Lower lobe of right lung (tissue), 2 donors: Measurements from ENCODE around the gene MYO5B. TPM values are rescaled to one million over a fixed set of nuclear protein-coding genes. Genes with fewer than 3 reads are reported as not detected.

Experiments
- ATAC-seq, 2 donors: fragments of 200-7000 bp; cut with Tn5 transposase; one replicate each; pipeline ENCODE4 v1.9.1; 2020 to 2022; ENCODE audit warnings: mild to moderate bottlenecking in 2 of 2, moderate library complexity in 2 of 2
- DNase-seq: peaks from one replicate; pipeline ENCODE4 v3.0.0-alpha.2; 2020
- H3K27ac ChIP-seq: fragments of 200-600 bp; one replicate; pipeline ENCODE4 v1.8.0; 2022
- H3K27me3 ChIP-seq: fragments of 200-600 bp; one replicate; pipeline ENCODE4 v1.8.0; 2022; ENCODE audit warnings: low read depth
- H3K36me3 ChIP-seq: fragments of 200-600 bp; one replicate; pipeline ENCODE4 v1.8.0; 2022; ENCODE audit warnings: mild to moderate bottlenecking
- H3K4me1 ChIP-seq: fragments of 200-600 bp; one replicate; pipeline ENCODE4 v1.8.0; 2022
- H3K4me3 ChIP-seq: fragments of 200-600 bp; one replicate; pipeline ENCODE4 v1.8.0; 2022; ENCODE audit warnings: mild to moderate bottlenecking
- H3K9me3 ChIP-seq: fragments of 200-600 bp; one replicate; pipeline ENCODE4 v1.8.0; 2022
- intact Hi-C: fragments of 100-400 bp; cut with DNase I; formaldehyde crosslinking; loops from one replicate; pipeline ENCODE4 v1.11.0; 2022
- total RNA-seq: library from RNA; stranded (reverse); fragmentation: NEBNext Ultra II Directional; extraction: Animal tissue kit (Norgen Biotek cat#: 25700); gene quantifications from one replicate; pipeline ENCODE4 v1.2.1, GENCODE V29; 2021
- TF ChIP-seq, protein P1 (sequence below): fragments of 200-600 bp; IDR thresholded peaks from one replicate; pipeline ENCODE4 v1.8.0; 2022; ENCODE audit warnings: antibody characterized with exemption, mild to moderate bottlenecking
- donor health status: DM: no; HTN: yes; CAD: no; lungs with severe emphysema.

MYO5B gene
- total RNA-seq, 1 donor from 2014 or later, result 23.3 TPM

DNA sequence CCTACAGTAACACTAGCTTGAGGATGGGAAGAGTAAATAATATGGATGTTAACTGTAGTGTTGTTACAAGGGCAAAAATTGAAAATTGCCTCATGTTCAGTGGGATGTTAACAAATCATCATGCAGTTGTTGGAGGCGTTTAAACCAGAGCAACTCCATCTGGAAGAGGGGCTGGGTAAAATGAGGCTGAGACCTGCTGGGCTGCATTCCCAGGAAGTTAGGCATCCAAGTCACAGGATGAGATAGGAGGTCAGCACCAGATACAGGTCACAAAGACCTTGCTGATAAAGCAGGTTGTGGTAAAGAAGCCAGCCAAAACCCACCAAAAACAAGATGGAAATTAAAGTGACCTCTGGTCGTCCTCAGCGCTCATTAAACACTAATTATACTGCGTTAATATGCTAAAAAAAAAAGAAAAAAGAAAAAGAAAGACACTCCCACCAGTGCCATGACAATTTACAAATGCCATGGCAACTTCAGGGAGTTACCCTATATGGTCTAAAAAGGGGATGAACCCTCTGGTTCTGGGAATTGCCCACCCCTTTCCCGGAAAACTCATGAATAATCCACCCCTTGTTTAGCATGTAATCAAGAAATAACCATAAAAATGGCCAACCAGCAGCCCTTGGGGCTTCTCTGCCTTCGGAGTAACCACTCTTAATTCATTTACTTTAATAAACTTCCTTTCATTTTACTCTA is 101.4 kb downstream of the MYO5B start:
- DNase-seq (no peak), ATAC-seq (no peak)
- H3K4me1 ChIP-seq, result no peaks in the 10 kb centered on the region
- no peak overlapping the region for H3K4me3 ChIP-seq
- no peak overlapping the region for H3K27ac ChIP-seq
- intact Hi-C loops, result no loop called here
- H3K9me3 ChIP-seq, result no peaks in the 10 kb centered on the region
- no peaks in the 10 kb centered on the region for H3K27me3 ChIP-seq
- H3K36me3 ChIP-seq, result no peaks in the 10 kb centered on the region
- TF ChIP-seq, protein P1, sequence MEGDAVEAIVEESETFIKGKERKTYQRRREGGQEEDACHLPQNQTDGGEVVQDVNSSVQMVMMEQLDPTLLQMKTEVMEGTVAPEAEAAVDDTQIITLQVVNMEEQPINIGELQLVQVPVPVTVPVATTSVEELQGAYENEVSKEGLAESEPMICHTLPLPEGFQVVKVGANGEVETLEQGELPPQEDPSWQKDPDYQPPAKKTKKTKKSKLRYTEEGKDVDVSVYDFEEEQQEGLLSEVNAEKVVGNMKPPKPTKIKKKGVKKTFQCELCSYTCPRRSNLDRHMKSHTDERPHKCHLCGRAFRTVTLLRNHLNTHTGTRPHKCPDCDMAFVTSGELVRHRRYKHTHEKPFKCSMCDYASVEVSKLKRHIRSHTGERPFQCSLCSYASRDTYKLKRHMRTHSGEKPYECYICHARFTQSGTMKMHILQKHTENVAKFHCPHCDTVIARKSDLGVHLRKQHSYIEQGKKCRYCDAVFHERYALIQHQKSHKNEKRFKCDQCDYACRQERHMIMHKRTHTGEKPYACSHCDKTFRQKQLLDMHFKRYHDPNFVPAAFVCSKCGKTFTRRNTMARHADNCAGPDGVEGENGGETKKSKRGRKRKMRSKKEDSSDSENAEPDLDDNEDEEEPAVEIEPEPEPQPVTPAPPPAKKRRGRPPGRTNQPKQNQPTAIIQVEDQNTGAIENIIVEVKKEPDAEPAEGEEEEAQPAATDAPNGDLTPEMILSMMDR, result no peak

DNA sequence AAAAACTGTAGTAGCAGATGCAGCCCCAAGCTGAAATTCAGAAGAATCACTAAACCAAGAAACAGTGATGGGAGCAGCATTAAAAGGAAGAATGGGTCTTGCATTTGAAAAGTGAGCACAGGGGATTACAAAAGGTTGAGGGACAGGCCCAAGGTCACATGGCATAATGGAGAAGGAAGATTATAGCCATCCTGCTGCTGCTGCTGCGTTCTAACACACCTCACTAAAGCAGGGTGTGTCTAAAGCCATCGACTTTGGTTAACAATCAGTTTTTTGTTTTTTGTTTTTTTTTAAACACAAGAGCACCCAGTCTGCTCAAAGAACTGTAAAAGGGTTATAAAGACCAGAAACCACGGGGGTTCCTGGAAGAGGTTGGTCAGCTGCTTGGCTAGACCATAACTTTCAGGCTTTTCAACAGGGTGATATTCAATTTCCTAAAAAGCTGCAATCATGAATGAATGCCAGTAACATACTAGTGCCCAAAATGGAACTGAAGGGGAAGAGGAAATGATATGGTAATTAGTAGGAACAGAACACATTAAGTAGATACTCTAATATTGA is 102.6 kb downstream of the MYO5B start:
- intact Hi-C loops, result no loop called here
- no peak overlapping the region for H3K4me3 ChIP-seq
- ATAC-seq (no peak), DNase-seq (no peak)
- H3K27ac ChIP-seq, result no peak overlapping the region
- no peaks in the 10 kb centered on the region for H3K9me3 ChIP-seq
- no peaks in the 10 kb centered on the region for H3K36me3 ChIP-seq
- H3K4me1 ChIP-seq, result no peaks in the 10 kb centered on the region
- no peaks in the 10 kb centered on the region for H3K27me3 ChIP-seq
- TF ChIP-seq, protein P1, result no peak

DNA sequence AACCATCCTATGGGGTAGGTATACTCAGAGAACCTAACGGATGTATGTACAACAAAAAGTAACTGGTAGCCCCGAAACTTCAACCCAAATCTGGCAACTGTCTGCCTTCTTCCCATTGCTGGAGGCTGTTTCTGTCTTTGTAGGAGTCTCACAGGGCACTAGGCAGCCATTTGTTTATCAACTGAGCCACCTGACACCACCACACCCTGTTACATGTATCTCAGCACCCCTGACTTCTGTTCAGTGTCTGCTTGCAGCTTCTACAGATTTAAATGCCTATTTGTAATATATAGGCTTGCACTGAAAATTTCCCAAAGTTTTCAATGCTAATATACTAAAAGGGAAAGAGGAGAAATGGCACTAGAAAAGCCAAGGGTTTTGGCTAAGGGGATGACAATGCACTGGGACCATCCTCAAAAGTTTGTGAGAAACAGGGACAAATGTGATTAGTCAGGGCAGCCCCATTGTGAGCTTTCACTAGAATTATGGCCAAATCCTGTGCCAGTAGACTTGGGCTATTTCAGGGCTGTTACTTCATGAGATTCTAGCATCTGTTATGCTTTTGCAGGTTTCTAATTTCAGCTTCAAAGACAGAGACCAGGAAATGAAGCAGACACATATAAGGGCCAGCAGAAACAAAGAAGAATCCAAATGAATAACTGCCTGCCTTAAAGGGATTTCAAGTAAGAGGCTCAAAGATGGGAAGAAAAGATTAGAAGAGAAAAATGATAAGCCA is 103.3 kb downstream of the MYO5B start:
- Histone ChIP-seq H3K27ac (no peak overlapping the region), H3K36me3 (no peaks in the 10 kb centered on the region), H3K4me1 (no peaks in the 10 kb centered on the region), H3K4me3 (no peak overlapping the region), H3K9me3 (no peaks in the 10 kb centered on the region), H3K27me3 (no peaks in the 10 kb centered on the region)
- intact Hi-C loops, result no loop called here
- ATAC-seq (no peak), DNase-seq (no peak)
- TF ChIP-seq, protein P1, result no peak

- no peaks in the 10 kb centered on the region for H3K4me1 ChIP-seq
- no peaks in the 10 kb centered on the region for H3K9me3 ChIP-seq
- TF ChIP-seq, protein P1, result no peak
- intact Hi-C loops, result no loop called here
- no peaks in the 10 kb centered on the region for H3K27me3 ChIP-seq
- H3K27ac ChIP-seq, result no peak overlapping the region
- ATAC-seq, result no peak
- no peak overlapping the region for H3K4me3 ChIP-seq
- no peak for DNase-seq
- no peaks in the 10 kb centered on the region for H3K36me3 ChIP-seq
Observed at GRCh38 chr18:50090370-50091312, 104.3 kb downstream of the MYO5B start.

- no peaks in the 10 kb centered on the region for H3K9me3 ChIP-seq
- no peaks in the 10 kb centered on the region for H3K36me3 ChIP-seq
- H3K27me3 ChIP-seq, result no peaks in the 10 kb centered on the region
- no peak overlapping the region for H3K4me3 ChIP-seq
- DNase-seq (no peak), ATAC-seq (no peak)
- no peaks in the 10 kb centered on the region for H3K4me1 ChIP-seq
- TF ChIP-seq, protein P1, result no peak
- intact Hi-C loops, result no loop called here
- H3K27ac ChIP-seq, result no peak overlapping the region
Observed at GRCh38 chr18:50089702-50090101, 105.2 kb downstream of the MYO5B start.
